K562 treated with DMSO at 1 percent for 24 hours (cell line): Measurements from ENCODE around the gene B4GALT4. TPM values are rescaled to one million over a fixed set of nuclear protein-coding genes. Genes with fewer than 3 reads are reported as not detected.

Experiments
- total RNA-seq: library from RNA; unstranded; fragments of 300-600 nt; gene quantifications from 2 replicates; pipeline ENCODE4 v1.2.3, GENCODE V29; 2022; ENCODE audit warnings: low read depth; ENCODE audit not compliant: insufficient read depth

B4GALT4 gene
- total RNA-seq = 9.4 and 10.7 TPM in 2 replicates

GRCh38 chr3:119240591-119241434, at the start of gene B4GALT4:
B4GALT4 (minus strand) TSS chr3:119240878; CDS start chr3:119230099, 10,779 bp downstream.

GRCh38 chr3:119173325-119173724, 67.4 kb downstream of the B4GALT4 start, which contains the start of gene UPK1B:
UPK1B (plus strand) TSS chr3:119173598; CDS start chr3:119186742, 13,144 bp downstream.

Other genes starting within 250 kb of the B4GALT4 start
- 2.6 and 2.9 TPM in 2 replicates for gene IGSF11, start 206.0 kb downstream of the B4GALT4 start, total RNA-seq
- not detected in 2 replicates for gene TEX55, start 94.7 kb downstream of the B4GALT4 start, total RNA-seq
- gene UPK1B, start 67.3 kb downstream of the B4GALT4 start, total RNA-seq = 0.27 TPM in 1 of 2 replicates, not detected in the other
- gene ARHGAP31, start 53.5 kb upstream of the B4GALT4 start, total RNA-seq = 0.02 TPM in 1 of 2 replicates, not detected in the other
- gene TMEM39A, start 222.7 kb upstream of the B4GALT4 start, total RNA-seq = 10.4 and 20.5 TPM in 2 replicates
- 3.6 and 5.9 TPM in 2 replicates for gene POGLUT1, start 228.1 kb upstream of the B4GALT4 start, total RNA-seq